ENCODE data around the gene MRO.
"Not testable (repeated sequence)": the region's sequence is repeated elsewhere in the genome, so short reads cannot be mapped to it uniquely, and the experiment has no call there.

Gene MRO

GRCh38 chr18:50819728-50820378 lies at the start of gene MRO:
Gene MRO, minus strand, starts transcription at chr18:50820016. Its CDS starts 10,616 bp downstream, at chr18:50809400.
- peak; percentile 92 for DNase-seq (ENCODE audit: low spot score)

GRCh38 chr18:50869150-50869549 lies 49.3 kb upstream of the MRO start:
- DNase-seq (ENCODE audit: low spot score), result no peak

DNA sequence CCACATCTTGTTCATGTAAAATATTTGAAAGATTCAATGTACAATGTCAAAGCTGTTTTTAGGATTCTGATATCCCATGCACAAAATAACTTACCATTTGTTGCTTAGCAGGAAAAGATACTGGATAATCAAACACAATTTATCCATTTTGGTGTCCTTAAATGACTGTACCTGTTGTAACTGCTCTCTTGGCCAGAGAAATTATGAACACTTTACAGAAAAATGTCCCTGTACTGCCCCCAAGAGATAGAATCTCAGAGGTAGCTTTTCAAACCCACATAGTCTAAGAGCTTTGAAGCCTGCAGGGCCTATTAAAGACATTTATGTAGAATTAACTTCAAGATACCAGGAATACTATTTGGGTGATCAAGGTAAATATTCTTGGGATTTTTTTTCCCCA lies 46.9 kb upstream of the MRO start:
- peak; percentile 54 for DNase-seq (ENCODE audit: low spot score)

DNA sequence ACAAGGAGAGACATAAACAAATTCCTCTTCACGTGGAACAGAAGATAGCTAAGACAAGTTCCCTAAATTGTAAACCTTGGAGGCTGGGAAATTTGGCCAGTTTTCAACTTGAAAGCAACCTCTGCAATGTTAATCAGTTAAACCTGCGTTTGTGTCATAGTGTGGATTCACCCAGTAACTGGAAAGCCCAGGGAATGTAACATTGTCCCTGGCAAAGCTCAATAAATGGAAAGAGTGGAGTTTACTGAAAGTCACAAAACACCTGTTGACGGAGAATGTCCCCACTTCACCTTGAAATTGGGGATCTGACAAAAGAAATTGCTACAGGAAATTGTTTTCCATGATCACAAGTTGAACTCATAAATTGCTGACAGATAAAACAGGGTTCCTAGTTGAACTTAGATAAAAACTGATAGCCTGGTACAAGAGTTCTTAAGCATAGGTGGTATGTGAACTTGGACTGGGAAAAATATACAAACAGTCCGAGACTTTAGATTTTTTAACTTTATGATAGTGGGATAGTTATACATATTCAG lies 44.1 kb upstream of the MRO start:
- no peak for DNase-seq (ENCODE audit: low spot score)

GRCh38 chr18:50862401-50862800 lies 42.6 kb upstream of the MRO start:
- no peak for DNase-seq (ENCODE audit: low spot score)

DNA sequence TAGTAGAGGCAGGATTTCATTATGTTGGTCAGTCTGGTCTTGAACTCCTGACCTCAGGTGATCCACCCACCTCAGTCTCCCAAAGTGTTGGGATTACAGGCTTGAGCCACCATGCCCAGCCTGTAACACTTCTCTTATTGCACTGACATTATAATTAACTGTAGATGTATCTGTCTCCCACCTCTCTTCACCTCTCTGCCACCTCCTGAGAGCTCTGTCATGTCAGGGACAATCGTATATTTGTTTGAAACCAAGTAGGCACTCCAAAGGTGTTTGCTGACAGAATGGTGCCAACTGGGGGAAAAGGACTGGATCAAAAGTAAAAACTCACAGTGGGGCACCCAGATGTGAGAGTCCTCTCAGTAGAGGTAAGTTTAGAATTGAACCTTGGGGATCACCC lies 41.8 kb upstream of the MRO start:
- DNase-seq (ENCODE audit: low spot score), result no peak

DNA sequence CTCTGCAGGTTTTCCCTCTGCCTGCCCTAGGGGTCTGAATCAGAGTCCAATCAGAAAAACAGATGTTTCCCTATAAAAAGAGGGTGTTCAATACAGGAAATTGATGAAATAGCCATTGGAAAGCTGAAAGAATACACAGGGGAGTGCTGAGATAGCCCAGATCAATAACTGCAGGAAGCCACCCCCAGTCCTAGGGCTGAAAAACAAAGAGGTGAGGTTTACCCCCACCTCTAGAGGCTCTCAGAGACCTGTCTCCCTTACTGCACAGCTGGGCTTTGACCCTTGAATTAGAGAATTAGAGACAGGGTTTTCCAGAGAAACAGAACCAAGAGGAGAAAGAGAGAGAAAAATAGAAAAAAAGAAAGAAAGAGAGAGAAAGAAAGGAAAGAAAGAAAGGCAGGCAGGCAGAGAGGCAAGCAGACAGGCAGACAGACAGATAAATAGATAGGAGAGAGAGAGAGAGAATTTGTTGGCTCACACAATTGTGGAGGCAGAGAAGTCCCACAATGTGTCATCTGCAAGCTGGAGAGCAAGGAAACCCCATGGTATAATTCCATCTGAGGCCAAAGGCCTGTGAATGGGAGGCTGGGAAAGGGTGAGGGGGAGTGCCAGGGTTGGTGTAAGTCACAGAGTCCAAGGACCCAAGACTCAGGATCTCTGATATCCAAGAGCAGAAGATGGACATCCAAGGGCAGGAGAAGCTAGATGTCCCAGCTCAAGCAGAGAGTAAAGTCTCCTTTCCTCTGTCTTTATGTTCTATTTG lies 40.2 kb upstream of the MRO start:
- DNase-seq (ENCODE audit: low spot score), result no peak

DNA sequence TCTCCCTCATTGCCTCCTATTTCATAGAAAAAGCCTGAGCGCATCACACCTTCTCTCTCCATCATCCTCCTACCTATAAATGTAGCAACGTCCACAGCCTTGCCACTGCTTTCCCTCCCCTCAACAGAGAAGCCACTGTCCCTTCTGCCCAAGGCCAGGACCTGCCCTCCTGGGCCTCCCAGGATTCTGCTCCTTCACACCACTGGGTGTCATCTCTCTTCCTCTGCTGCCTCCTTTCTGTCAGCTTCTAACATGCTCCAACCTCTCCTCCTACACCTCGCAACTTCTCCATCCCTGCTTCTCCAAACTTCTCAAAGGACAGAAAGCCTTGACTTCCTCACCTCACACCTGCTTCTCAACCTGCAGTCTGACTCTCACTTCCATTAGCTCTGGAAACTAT lies 37.9 kb upstream of the MRO start:
- no peak for DNase-seq (ENCODE audit: low spot score)

GRCh38 chr18:50857166-50857565 lies 37.4 kb upstream of the MRO start:
- not testable (repeated sequence) for DNase-seq (ENCODE audit: low spot score)

DNA sequence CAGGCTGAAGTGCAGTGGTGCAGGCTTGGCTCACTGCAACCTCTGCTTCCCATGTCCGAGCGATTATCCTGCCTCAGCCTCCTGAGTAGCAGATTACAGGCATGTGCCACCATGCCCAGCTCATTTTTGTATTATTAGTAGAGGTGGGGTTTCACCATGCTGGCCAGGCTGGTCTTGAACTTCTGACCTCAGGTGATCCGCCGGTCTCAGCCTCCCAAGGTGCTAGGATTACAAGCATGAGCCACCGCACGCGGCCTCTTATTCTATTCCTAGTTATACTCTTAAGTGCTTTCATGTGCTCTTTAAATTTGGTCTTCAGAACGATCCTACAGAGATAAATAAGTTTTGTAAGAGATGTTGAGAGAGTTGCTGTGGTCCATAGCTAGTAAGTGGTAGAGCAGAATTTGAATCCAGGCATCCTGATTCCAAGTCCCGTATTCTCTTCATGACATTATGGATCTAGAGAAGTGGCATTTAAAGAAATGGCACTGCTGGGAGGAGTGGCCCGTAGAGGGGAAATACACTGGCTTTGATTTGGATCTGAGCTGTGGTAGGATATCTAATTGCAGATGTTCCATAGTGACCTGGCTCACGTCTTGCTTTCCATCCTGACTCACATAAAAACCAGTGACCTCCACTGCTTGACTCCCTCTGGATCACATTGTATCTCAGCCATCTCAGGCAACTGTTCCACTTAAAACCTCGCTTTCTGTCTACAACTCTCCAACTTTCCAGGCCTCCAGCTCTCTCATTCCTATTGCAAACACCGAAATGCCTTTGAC lies 36.4 kb upstream of the MRO start:
- no peak for DNase-seq (ENCODE audit: low spot score)

DNA sequence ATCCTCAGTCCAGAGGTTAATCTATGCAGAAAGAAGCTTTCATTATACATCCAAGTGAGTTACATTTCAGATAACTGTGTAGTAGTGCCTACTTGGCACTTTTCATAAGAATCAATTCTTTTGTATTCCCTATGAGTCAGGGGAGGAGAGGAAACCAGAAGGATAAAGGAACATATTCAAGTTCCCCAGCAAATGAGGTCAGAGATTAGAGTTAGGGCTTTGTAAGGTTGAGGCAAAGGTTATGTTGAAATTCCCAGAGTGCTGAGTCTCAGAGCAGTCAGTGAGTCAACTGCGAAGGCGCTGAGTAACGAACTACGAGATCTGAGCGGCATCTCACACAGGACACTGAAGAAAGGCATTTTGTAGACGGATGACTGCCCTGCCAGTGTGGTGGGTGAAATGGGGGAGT lies 34.1 kb upstream of the MRO start:
- no peak for DNase-seq (ENCODE audit: low spot score)

DNA sequence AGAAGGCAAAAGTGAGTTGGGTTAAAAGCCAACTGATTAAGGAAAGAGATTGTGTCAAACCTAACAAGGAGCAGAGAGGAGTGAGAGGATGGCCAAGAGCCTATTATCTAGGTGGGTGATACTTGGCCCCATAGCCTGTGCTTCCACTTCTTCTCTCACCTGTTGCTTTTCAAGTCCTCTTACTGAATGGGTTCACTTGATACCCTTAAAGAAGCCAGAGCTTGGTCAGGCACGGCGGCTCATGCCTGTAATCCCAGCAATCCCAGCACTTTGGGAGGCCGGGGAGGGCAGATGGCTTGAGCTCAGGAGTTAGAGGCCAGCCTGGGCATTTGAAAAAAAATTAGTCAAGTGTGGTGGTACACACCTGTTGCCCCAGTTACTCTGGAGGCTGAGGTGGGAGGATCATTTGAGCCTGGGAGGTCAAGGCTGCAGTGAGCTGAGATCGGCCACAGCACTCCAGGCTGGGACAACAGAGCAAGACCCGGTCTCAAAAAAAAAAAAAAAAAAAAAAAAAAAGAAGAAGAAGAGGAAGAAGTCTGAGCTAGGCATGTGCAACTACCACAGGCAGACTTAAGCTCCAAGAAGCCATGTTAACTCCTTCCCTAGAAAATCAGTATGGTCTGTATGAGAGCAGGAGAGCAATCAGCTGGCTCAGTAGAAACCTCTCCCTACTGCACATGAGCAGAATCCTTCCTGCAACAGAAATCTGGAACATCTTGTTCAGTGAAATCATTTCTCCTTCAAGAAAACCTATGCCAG lies 30.7 kb upstream of the MRO start:
- DNase-seq (ENCODE audit: low spot score), result no peak

DNA sequence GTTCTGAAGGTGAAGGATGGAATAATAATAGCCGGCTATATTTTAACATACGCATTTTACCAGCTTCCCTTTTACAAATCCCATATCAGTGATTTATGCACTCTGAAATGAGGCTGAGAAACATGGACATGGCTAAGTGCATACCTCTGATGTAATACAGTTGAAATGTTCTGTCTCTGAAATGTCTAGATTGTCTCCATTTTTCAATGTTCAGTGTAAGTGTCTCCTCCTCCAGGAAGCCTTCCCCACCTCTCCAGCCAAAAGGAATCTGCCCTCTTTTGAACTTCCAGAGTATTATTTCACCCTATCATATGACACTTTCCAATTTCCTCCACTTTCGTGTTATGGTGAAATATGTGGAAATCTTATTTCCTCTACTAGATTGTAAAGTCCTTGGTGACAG lies 29.6 kb upstream of the MRO start:
- no peak for DNase-seq (ENCODE audit: low spot score)

DNA sequence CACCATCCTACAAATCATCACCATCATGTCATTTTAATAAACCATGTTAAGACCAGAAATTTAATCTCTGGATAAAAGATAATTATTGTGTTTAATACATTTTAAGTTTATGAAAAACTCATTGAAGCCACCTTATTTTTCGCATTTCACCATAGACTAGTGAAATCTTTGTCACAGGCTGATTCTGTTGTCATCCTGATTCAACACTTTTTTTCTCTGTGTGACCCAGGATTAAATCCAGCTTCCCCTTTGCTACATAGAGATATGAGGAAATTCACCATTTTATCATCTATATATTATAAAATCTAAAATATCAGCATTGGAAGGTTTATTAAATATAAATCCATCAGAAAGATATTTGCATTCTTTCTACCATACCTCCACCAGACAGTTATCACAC lies 29.2 kb upstream of the MRO start:
- DNase-seq (ENCODE audit: low spot score), result no peak

- DNase-seq (ENCODE audit: low spot score), result no peak
Observed at GRCh38 chr18:50848061-50848551, 28.3 kb upstream of the MRO start.

GRCh38 chr18:50847192-50847591 lies 27.4 kb upstream of the MRO start:
- DNase-seq (ENCODE audit: low spot score), result no peak

DNA sequence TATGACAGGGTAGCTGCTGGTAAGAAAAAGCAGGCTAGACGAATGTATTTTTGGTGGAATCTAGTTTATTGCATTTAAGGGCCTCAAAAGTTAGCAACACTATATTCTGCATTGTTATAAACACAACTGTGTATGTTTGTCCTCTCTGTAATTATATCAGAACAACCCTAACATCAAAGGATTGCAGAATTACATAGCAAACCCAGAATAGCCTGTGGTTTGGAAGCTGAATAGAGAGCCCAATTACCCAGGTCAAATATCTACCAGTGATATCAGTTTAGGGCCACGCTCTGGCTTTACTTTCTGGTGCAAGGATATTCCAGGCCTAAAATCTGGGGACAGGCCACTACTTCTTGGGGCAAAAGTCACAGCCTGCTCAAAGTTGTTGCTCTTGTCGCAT lies 25.1 kb upstream of the MRO start:
- no peak for DNase-seq (ENCODE audit: low spot score)

GRCh38 chr18:50844554-50844953 lies 24.7 kb upstream of the MRO start:
- no peak for DNase-seq (ENCODE audit: low spot score)

DNA sequence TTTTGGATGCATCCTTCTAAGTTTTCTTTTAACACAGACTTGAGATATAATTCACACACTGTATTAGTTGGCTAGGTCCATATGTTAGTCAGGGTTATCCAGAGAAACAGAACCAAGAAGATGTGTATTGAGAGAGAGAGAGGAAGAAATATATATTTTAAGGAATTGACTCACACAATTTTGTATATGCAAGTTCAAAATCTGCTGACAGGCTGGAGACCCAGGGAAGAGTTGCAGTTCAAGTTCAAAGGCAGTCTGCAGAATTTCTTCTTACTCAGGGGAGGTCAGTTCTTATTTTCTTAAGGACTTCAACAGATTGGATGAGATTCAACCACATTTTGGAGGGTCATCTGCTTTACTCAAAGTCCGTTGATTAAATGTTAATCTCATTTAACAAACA lies 23.0 kb upstream of the MRO start:
- no peak for DNase-seq (ENCODE audit: low spot score)

GRCh38 chr18:50839996-50840395 lies 20.2 kb upstream of the MRO start:
- DNase-seq (ENCODE audit: low spot score), result no peak

DNA sequence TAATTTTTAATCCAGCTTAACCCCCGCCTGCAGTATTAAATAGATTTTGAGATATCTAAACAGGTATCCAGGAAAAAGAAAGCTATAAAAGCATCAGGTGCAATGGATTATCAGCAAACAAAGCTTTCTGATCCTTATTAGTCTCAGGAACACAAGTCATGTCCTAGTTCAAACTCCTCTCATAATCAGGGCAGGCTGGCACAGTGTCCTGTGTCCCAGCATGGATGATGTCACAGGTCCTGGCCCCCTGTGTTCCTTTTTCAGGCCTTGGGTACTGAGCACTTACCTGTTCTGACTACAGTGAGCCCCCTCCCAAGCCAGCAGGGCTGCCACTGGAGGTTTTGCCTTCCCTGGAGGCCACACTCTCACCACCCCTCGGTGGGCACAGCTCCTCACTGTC lies 19.5 kb upstream of the MRO start:
- DNase-seq (ENCODE audit: low spot score), result no peak

- DNase-seq (ENCODE audit: low spot score), result peak; percentile 43
Observed at GRCh38 chr18:50836521-50836957, 16.7 kb upstream of the MRO start.

Measured in NAMALWA (cell line).